Common myeloid progenitor, CD34-positive (primary cell): ENCODE data around the gene EFHD2.
"Not testable (repeated sequence)": the region's sequence is repeated elsewhere in the genome, so short reads cannot be mapped to it uniquely, and the experiment has no call there.

Source experiments
- CTCF ChIA-PET: fragments of 350-600 bp; sonication (Branson Sonifier 250); formaldehyde crosslinking; loops from one replicate; lab custom pipeline; 2021; ENCODE audit warnings: antibody characterized with exemption; lab: Charles Lee
- POLR2A ChIA-PET: fragments of 350-600 bp; sonication (Branson Sonifier 250); formaldehyde crosslinking; loops from one replicate; lab custom pipeline; 2021; ENCODE audit warnings: antibody characterized with exemption; lab: Charles Lee
- DNase-seq, 3 donors: peaks; one replicate each; pipeline versions ENCODE4 v3.0.0 to v3.0.0-alpha.2; 2013
- H3K27ac ChIP-seq, 2 experiments: 1 replicate in 1 of 2; 2 replicates in 1 of 2; pipeline ENCODE4 v1.7.0; 2013; ENCODE audit warnings: inconsistent platforms in 2 of 2, low read length in 2 of 2, mild to moderate bottlenecking in 2 of 2, low read depth in 1 of 2, moderate library complexity in 1 of 2; ENCODE audit not compliant: severe bottlenecking in 2 of 2, insufficient read depth in 1 of 2, poor library complexity in 1 of 2
- H3K27me3 ChIP-seq, 5 experiments: replicated peaks in 2 of 5; 1 replicate in 3 of 5; 2 replicates in 2 of 5; pipeline versions ENCODE4 v1.6.1 to v1.7.0; 2013; ENCODE audit warnings: low read length in 4 of 5, mild to moderate bottlenecking in 2 of 5, moderate library complexity in 2 of 5, inconsistent platforms in 1 of 5; ENCODE audit not compliant: insufficient read depth in 5 of 5, control insufficient read depth in 4 of 5
- H3K36me3 ChIP-seq, 4 experiments: 1 replicate in 2 of 4; 2 replicates in 2 of 4; pipeline versions ENCODE4 v1.6.1 to v1.7.0; 2013; ENCODE audit warnings: low read length in 3 of 4, control low read depth in 1 of 4, mild to moderate bottlenecking in 1 of 4; ENCODE audit not compliant: control insufficient read depth in 4 of 4, insufficient read depth in 4 of 4
- H3K4me1 ChIP-seq, 4 experiments: 1 replicate in 3 of 4; 2 replicates in 1 of 4; pipeline versions ENCODE4 v1.6.1 to v1.7.1; 2013; ENCODE audit warnings: low read length in 3 of 4, mild to moderate bottlenecking in 3 of 4, control low read depth in 1 of 4, inconsistent platforms in 1 of 4, moderate library complexity in 1 of 4; ENCODE audit not compliant: control insufficient read depth in 4 of 4, insufficient read depth in 4 of 4; ENCODE audit errors: control extremely low read depth in 1 of 4
- H3K4me3 ChIP-seq, 7 experiments: 1 replicate in 4 of 7; 2 replicates in 3 of 7; pipeline versions ENCODE4 v1.5.1 to v1.7.0; 2013; ENCODE audit warnings: mild to moderate bottlenecking in 7 of 7, low read length in 6 of 7, moderate library complexity in 6 of 7, inconsistent platforms in 2 of 7, low read depth in 2 of 7, control low read depth in 1 of 7; ENCODE audit not compliant: insufficient read depth in 4 of 7, control insufficient read depth in 1 of 7; ENCODE audit errors: extremely low read depth in 1 of 7
- H3K9me3 ChIP-seq, 5 experiments: 1 replicate in 4 of 5; 2 replicates in 1 of 5; pipeline versions ENCODE4 v1.6.1 to v1.7.1; 2013; ENCODE audit warnings: low read length in 4 of 5, mild to moderate bottlenecking in 2 of 5, inconsistent platforms in 1 of 5, low read depth in 1 of 5, moderate library complexity in 1 of 5; ENCODE audit not compliant: control insufficient read depth in 4 of 5, insufficient read depth in 2 of 5; ENCODE audit errors: control extremely low read depth in 1 of 5
- WGBS: methylation state at CpG from one replicate; pipeline ENCODE4 v1.1.5; 2013; ENCODE audit not compliant: insufficient coverage; 5-methylcytosine and 5-hydroxymethylcytosine counted together

EFHD2 gene

DNA sequence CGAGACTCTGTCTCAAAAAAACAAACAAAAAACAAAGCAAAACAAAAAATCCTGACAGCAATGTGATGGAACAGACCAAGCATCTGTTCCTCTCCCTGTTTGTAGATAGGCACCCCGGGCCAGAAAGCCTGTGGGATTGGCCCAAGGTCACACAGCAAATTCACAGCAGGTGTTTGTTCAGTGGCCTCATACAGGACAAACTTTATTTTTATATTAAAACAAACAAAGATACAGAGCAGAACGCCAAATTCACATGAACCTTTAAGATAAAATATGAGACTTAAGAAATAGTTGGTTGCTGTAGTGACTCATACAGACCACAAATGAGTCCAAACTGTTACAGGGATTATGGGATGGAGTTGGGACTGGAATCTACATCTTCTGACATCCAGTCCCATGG, 44.6 kb downstream of the EFHD2 start:
- peaks cover 0 to 2% (median 2%) of the 10 kb centered on the region in 5 experiments for H3K9me3 ChIP-seq
- ChIA-PET CTCF (no interaction called here), POLR2A (no interaction called here)
- no peak for DNase-seq
- H3K4me3 ChIP-seq: no peak overlapping the region
- H3K27ac ChIP-seq: no peak overlapping the region
- H3K36me3 ChIP-seq: no peaks in the 10 kb centered on the region
- WGBS: 94% methylated on average over 2 of the region's 3 CpGs
- no peaks in the 10 kb centered on the region for H3K27me3 ChIP-seq
- H3K4me1 ChIP-seq: no peaks in the 10 kb centered on the region

GRCh38 chr1:15455522-15455921, 45.8 kb downstream of the EFHD2 start:
- Histone ChIP-seq H3K36me3 (no peaks in the 10 kb centered on the region), H3K4me1 (no peaks in the 10 kb centered on the region), H3K4me3 (no peak overlapping the region), H3K27me3 (no peaks in the 10 kb centered on the region), H3K27ac (no peak overlapping the region), H3K9me3 (peaks cover 0 to 2% (median 2%) of the 10 kb centered on the region in 5 experiments)
- 100% methylated on average over 3 of the region's 6 CpGs for WGBS
- DNase-seq: no peak
- ChIA-PET POLR2A (no interaction called here), CTCF (no interaction called here)

DNA sequence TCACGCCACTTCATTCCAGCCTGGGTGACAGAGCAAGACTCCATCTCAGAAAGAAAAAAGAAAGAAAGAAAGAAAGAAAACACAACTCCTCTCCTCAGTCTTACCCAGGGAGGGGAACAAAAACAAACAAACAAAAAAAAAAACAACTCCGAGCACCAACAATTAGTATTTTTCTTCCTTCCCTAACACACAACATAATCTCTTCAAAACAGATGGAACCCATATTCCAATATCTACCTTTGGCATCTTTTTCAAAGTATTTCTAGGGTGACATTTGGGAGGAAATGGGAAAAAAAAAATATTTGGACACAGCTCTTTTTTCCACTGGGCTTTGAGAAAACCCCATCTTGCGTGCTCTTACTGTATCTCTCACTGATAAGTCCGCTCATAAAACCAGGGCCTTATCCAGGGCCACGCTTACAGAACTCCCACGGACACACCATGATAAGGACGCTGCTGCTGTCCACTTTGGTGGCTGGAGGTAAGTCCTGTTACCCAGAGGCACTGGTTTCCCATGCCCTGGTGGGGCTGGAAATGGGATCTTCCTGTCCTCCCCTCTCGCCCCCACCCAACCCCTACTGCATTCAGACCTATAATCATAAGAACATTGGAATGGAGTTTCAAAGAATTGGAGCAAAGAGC, 46.7 kb downstream of the EFHD2 start, which contains the start of gene CELA2A:
CELA2A (plus strand) TSS at position 420 of the 642 bp plus-strand sequence; CDS start at position 442, 22 bp downstream.
- Histone ChIP-seq H3K27ac (no peak within 1 kb of the TSS), H3K4me3 (no peak within 1 kb of the TSS), H3K27me3 (no peaks in the 10 kb centered on the region), H3K36me3 (no peaks in the 10 kb centered on the region), H3K4me1 (no peaks in the 10 kb centered on the region), H3K9me3 (no peaks in the 10 kb centered on the region)
- CTCF ChIA-PET: no interaction called here
- DNase-seq: no peak
- POLR2A ChIA-PET: no interaction called here
- 100% methylated on average over 6 of the region's 8 CpGs for WGBS

- H3K27ac ChIP-seq: no peak overlapping the region
- H3K9me3 ChIP-seq: no peaks in the 10 kb centered on the region
- no peaks in the 10 kb centered on the region for H3K27me3 ChIP-seq
- no peak overlapping the region for H3K4me3 ChIP-seq
- CTCF ChIA-PET: no interaction called here
- no peaks in the 10 kb centered on the region for H3K4me1 ChIP-seq
- WGBS: no CpG with 5 or more reads among the region's 2 CpGs
- POLR2A ChIA-PET: interaction anchor here (0.7 kb wide), 1 partner anchor 13 kb away, joined by 5 read pairs; no protein-coding TSS in a partner anchor
- no peak for DNase-seq
- no peaks in the 10 kb centered on the region for H3K36me3 ChIP-seq
These were observed 47.9 kb downstream of the EFHD2 start for GRCh38 chr1:15457585-15457984.

DNA sequence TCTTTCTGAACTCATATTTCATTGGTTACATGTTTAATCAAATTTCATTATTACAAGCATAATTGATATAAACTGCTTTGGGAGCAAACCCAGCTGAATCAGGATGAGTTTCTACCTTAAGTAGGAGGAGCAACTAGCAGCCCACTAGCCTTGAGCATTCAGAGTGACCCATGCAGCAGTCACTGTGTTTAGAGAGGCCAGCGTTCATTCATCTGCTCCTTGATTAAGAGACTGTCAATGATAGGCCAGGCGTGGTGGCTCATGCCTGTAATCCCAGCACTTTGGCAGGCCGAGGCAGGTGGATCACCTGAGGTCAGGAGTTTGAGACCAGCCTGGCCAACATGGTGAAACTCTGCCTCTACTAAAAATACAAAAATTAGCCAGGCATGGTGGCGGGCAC, 48.7 kb downstream of the EFHD2 start:
- H3K4me1 ChIP-seq, POLR2A ChIA-PET, H3K27ac ChIP-seq, H3K27me3 ChIP-seq, H3K4me3 ChIP-seq, DNase-seq, H3K36me3 ChIP-seq, CTCF ChIA-PET, H3K9me3 ChIP-seq: not testable (repeated sequence)
- 90% methylated on average over 3 of the region's 4 CpGs for WGBS

DNA sequence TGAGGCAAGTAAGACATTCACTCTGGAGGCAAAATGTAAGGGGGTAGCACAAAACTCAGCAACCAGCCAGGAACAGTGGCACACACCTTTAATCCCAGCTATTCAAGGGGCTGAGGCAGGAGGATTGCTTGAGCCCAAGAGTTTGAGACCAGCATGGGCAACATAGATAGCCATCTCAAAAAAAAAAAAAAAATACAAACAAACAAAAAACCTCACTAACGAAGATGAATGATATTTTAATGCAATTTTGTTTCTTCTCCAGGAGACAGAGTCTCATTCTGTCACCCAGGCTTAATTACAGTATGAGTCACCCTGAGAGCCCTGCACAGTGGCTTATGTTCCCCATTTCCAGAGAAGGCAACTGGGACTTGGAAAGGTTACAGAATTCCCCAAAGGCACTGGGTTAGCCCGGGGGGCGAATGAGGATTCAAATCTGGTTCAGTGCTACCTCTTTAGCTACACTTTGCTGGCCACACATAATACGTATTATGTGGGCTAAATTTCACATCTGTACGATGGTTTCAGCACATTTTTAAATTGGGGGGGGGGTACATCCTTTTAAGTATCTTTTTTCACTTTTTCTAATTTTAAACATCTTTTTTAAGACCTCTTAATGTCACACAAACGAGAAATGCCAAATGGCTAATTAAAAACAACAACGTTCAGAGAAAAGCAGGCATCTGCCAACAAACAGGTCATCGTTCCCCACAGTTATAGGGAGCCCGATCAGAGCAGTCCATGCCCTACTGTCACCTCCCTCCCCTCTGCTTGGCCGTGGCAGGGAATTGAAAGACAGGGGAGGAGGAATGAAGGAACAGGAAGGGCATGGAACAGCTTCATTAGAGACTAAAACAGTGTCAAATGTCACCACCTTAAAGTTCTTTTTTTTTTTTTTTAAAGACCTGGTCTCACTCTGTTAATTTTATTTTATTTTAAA, 50.4 kb downstream of the EFHD2 start:
- H3K27ac ChIP-seq: no peak overlapping the region
- no peak overlapping the region for H3K4me3 ChIP-seq
- no peaks in the 10 kb centered on the region for H3K27me3 ChIP-seq
- 91% methylated on average over 7 of the region's 10 CpGs for WGBS
- POLR2A ChIA-PET: interaction anchor here (0.7 kb wide), 1 partner anchor 21 kb away, joined by 5 read pairs; no protein-coding TSS in a partner anchor
- H3K4me1 ChIP-seq: no peaks in the 10 kb centered on the region
- CTCF ChIA-PET: no interaction called here
- H3K9me3 ChIP-seq: no peaks in the 10 kb centered on the region
- DNase-seq: no peak
- H3K36me3 ChIP-seq: no peaks in the 10 kb centered on the region

DNA sequence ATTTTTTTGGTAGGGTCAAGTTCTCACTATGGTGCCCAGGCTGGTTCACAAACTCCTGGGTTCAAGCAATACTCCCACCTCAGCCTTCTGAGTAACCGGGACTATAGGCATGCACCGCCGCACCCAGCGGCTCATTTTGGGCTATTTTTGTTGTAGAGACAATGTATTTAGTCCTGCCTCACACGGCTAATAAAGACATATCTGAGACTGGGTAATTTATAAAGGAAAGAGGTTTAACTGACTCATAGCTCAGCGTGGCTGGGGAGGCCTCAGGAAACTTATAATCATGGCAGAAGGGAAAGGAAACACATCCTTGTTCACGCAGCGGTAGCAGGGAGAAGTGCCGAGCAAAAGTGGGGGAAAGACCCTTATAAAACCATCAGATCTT, 51.0 kb downstream of the EFHD2 start:
- H3K27ac ChIP-seq: no peak overlapping the region
- H3K36me3 ChIP-seq: no peaks in the 10 kb centered on the region
- no peak overlapping the region for H3K4me3 ChIP-seq
- no peaks in the 10 kb centered on the region for H3K9me3 ChIP-seq
- H3K4me1 ChIP-seq: no peaks in the 10 kb centered on the region
- CTCF ChIA-PET: no interaction called here
- WGBS: 90% methylated on average over 3 of the region's 9 CpGs
- no peaks in the 10 kb centered on the region for H3K27me3 ChIP-seq
- DNase-seq: no peak
- POLR2A ChIA-PET: interaction anchor here (0.7 kb wide), 1 partner anchor 21 kb away, joined by 5 read pairs; no protein-coding TSS in a partner anchor
